HG03103 (cell line): Measurements from ENCODE around the gene KRTAP1-5.
"Not testable (repeated sequence)": the region's sequence is repeated elsewhere in the genome, so short reads cannot be mapped to it uniquely, and the experiment has no call there.

ENCODE experiments used
- ATAC-seq: cut with Tn5 transposase; IDR thresholded peaks from one replicate; pipeline ENCODE4 v1.9.1; 2021; ENCODE audit warnings: low read depth; ENCODE audit not compliant: unreplicated experiment

KRTAP1-5 gene

GRCh38 chr17:41009301-41009760 lies 17.7 kb downstream of the KRTAP1-5 start:
- ATAC-seq, result no peak

- no peak for ATAC-seq
These were observed 18.2 kb downstream of the KRTAP1-5 start, which contains the start of gene KRTAP3-1 for GRCh38 chr17:41008811-41009210. TSS of gene KRTAP3-1 (minus strand) at chr17:41009128. CDS start at chr17:41009074, 54 bp downstream.

GRCh38 chr17:41004397-41004796 lies 22.6 kb downstream of the KRTAP1-5 start:
- ATAC-seq, result no peak

GRCh38 chr17:41003926-41004325 lies 23.1 kb downstream of the KRTAP1-5 start:
- ATAC-seq, result no peak

- ATAC-seq, result no peak
These were observed 24.2 kb downstream of the KRTAP1-5 start for GRCh38 chr17:41002814-41003213.

- ATAC-seq, result no peak
These were observed 25.2 kb downstream of the KRTAP1-5 start for GRCh38 chr17:41001795-41002194.

- ATAC-seq, result not testable (repeated sequence)
These were observed 27.4 kb downstream of the KRTAP1-5 start, which contains the start of gene KRTAP3-2 for GRCh38 chr17:40999563-40999962. TSS of gene KRTAP3-2 (minus strand) at chr17:40999906. CDS start at chr17:40999853, 53 bp downstream.

GRCh38 chr17:40997361-40997760 lies 29.6 kb downstream of the KRTAP1-5 start:
- ATAC-seq, result no peak

GRCh38 chr17:40996829-40997228 lies 30.2 kb downstream of the KRTAP1-5 start:
- no peak for ATAC-seq

- ATAC-seq, result no peak
These were observed 31.9 kb downstream of the KRTAP1-5 start for GRCh38 chr17:40995116-40995515.

- no peak for ATAC-seq
These were observed 33.2 kb downstream of the KRTAP1-5 start, which contains the start of gene KRTAP3-3 for GRCh38 chr17:40993839-40994238. TSS of gene KRTAP3-3 (minus strand) at chr17:40994164. CDS start at chr17:40994097, 67 bp downstream.

- ATAC-seq, result no peak
These were observed 33.9 kb downstream of the KRTAP1-5 start for GRCh38 chr17:40993084-40993483.

GRCh38 chr17:40992666-40993065 lies 34.3 kb downstream of the KRTAP1-5 start:
- no peak for ATAC-seq

GRCh38 chr17:40986920-40987319 lies 40.1 kb downstream of the KRTAP1-5 start:
- ATAC-seq, result no peak

- no peak for ATAC-seq
These were observed 42.8 kb downstream of the KRTAP1-5 start, which contains the start of gene KRT40 for GRCh38 chr17:40984226-40984625. TSS of gene KRT40 (minus strand) at chr17:40984326. CDS start at chr17:40984273, 53 bp downstream.

- ATAC-seq, result no peak
These were observed 45.9 kb downstream of the KRTAP1-5 start for GRCh38 chr17:40981115-40981514.

GRCh38 chr17:40980596-40980995 lies 46.4 kb downstream of the KRTAP1-5 start:
- no peak for ATAC-seq

GRCh38 chr17:40980117-40980516 lies 46.9 kb downstream of the KRTAP1-5 start:
- no peak for ATAC-seq

GRCh38 chr17:40978575-40979151 lies 48.3 kb downstream of the KRTAP1-5 start:
- no peak for ATAC-seq
